ENCODE measurements around the gene PLCB1. TPM values are rescaled to one million over a fixed set of nuclear protein-coding genes. Genes with fewer than 3 reads are reported as not detected.

PLCB1 gene
- total RNA-seq, 1 experiment from 2014 or later, result not detected

DNA sequence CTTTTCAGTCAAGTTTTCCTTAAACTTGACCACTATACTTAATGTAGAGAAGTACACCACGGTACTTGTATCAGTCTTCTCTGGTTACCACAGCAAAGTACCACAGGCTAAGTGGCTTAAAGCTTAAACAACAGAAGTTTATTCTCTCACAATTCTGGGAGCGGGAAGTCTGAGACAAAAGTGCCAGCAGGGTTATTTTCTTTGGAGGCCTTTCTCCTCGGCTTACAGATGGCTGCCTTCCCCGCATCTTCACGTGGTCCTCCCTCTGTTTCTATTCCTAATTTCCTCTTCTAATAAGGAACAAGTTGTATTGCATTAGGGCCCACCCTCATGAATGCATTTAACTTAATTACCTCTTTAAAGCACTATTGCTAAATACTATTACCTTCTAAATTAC is 258.0 kb downstream of the PLCB1 start:
- H4K20me1 ChIP-seq (ENCODE audit: insufficient read depth), result no peaks in the 10 kb centered on the region
- H3K27ac ChIP-seq, result no peak overlapping the region
- H3K9me3 ChIP-seq (ENCODE audit: insufficient read depth, low read depth), result no peaks in the 10 kb centered on the region
- intact Hi-C loops (cut with micrococcal nuclease; ENCODE audit: unreplicated experiment), result loop anchor here (5.0 kb wide), 2 partner anchors 348 to 453 kb away; no protein-coding TSS in a partner anchor
- no peak overlapping the region for H3K4me3 ChIP-seq
- ChIA-PET POLR2A (ENCODE audit: unreplicated experiment) (no interaction called here), CTCF (interaction anchor here (0.5 to 0.8 kb wide), 2 partner anchors 332 to 453 kb away, joined by 4 to 5 read pairs; no protein-coding TSS in a partner anchor)
- TF ChIP-seq EZH2 (IDR thresholded peaks at IDR 0.05; ENCODE audit: low read depth) (no peak), CTCF (conservative IDR thresholded peaks at IDR 0.05) (no peak)
- BruUV-seq (replicated peaks), result no TSS peak
- H3K36me3 ChIP-seq (ENCODE audit: low read depth), result no peaks in the 10 kb centered on the region
- H3K4me1 ChIP-seq (replicated peaks; ENCODE audit: insufficient read depth), result no peaks in the 10 kb centered on the region
- DNase-seq, result no peak
- no peaks in the 10 kb centered on the region for H3F3A ChIP-seq (ENCODE audit: insufficient read depth, low read depth)
- no peaks in the 10 kb centered on the region for H3K79me2 ChIP-seq (ENCODE audit: low read depth)
- H3K4me2 ChIP-seq, result no peak overlapping the region
- H2AFZ ChIP-seq, result no peak overlapping the region
- H3K27me3 ChIP-seq (ENCODE audit: insufficient read depth, low read depth), result no peaks in the 10 kb centered on the region
- no peaks in the 10 kb centered on the region for H3K9me2 ChIP-seq (ENCODE audit: insufficient read depth)

- no peaks in the 10 kb centered on the region for H3F3A ChIP-seq (ENCODE audit: insufficient read depth, low read depth)
- ChIA-PET POLR2A (ENCODE audit: unreplicated experiment) (no interaction called here), CTCF (interaction anchor here (0.5 kb wide), 1 partner anchor 454 kb away, joined by 5 read pairs; no protein-coding TSS in a partner anchor)
- no peaks in the 10 kb centered on the region for H4K20me1 ChIP-seq (ENCODE audit: insufficient read depth)
- H3K4me3 ChIP-seq, result no peak overlapping the region
- no peak overlapping the region for H3K4me2 ChIP-seq
- no peaks in the 10 kb centered on the region for H3K4me1 ChIP-seq (replicated peaks; ENCODE audit: insufficient read depth)
- H3K27ac ChIP-seq, result no peak overlapping the region
- intact Hi-C loops (cut with micrococcal nuclease; ENCODE audit: unreplicated experiment), result loop anchor here (5.0 kb wide), 2 partner anchors 348 to 453 kb away; no protein-coding TSS in a partner anchor
- no peak for TF ChIP-seq EZH2 (IDR thresholded peaks at IDR 0.05; ENCODE audit: low read depth)
- TF ChIP-seq CTCF (conservative IDR thresholded peaks at IDR 0.05), result no peak
- no peaks in the 10 kb centered on the region for H3K36me3 ChIP-seq (ENCODE audit: low read depth)
- no peaks in the 10 kb centered on the region for H3K27me3 ChIP-seq (ENCODE audit: insufficient read depth, low read depth)
- H3K9me3 ChIP-seq (ENCODE audit: insufficient read depth, low read depth), result no peaks in the 10 kb centered on the region
- H3K79me2 ChIP-seq (ENCODE audit: low read depth), result no peaks in the 10 kb centered on the region
- H2AFZ ChIP-seq, result no peak overlapping the region
- no peak for DNase-seq
- BruUV-seq (replicated peaks), result no TSS peak
- H3K9me2 ChIP-seq (ENCODE audit: insufficient read depth), result no peaks in the 10 kb centered on the region
These were observed 258.4 kb downstream of the PLCB1 start for GRCh38 chr20:8390500-8390899.

- TF ChIP-seq CTCF (conservative IDR thresholded peaks at IDR 0.05) (no peak), EZH2 (IDR thresholded peaks at IDR 0.05; ENCODE audit: low read depth) (no peak)
- no peaks in the 10 kb centered on the region for H3K27me3 ChIP-seq (ENCODE audit: insufficient read depth, low read depth)
- ChIA-PET POLR2A (ENCODE audit: unreplicated experiment) (no interaction called here), CTCF (no interaction called here)
- no peaks in the 10 kb centered on the region for H3K4me1 ChIP-seq (replicated peaks; ENCODE audit: insufficient read depth)
- H2AFZ ChIP-seq, result no peak overlapping the region
- H4K20me1 ChIP-seq (ENCODE audit: insufficient read depth), result no peaks in the 10 kb centered on the region
- no peak overlapping the region for H3K4me2 ChIP-seq
- no peak for DNase-seq
- H3K4me3 ChIP-seq, result no peak overlapping the region
- no peaks in the 10 kb centered on the region for H3K79me2 ChIP-seq (ENCODE audit: low read depth)
- H3K9me3 ChIP-seq (ENCODE audit: insufficient read depth, low read depth), result no peaks in the 10 kb centered on the region
- no peaks in the 10 kb centered on the region for H3K36me3 ChIP-seq (ENCODE audit: low read depth)
- H3K9me2 ChIP-seq (ENCODE audit: insufficient read depth), result no peaks in the 10 kb centered on the region
- H3K27ac ChIP-seq, result no peak overlapping the region
- intact Hi-C loops (cut with micrococcal nuclease; ENCODE audit: unreplicated experiment), result loop anchor here (5.0 kb wide), 2 partner anchors 351 to 456 kb away; no protein-coding TSS in a partner anchor
- BruUV-seq (replicated peaks), result no TSS peak
- no peaks in the 10 kb centered on the region for H3F3A ChIP-seq (ENCODE audit: insufficient read depth, low read depth)
These were observed 261.3 kb downstream of the PLCB1 start for GRCh38 chr20:8393381-8393780.

Measured in PC-9 (cell line).